Measurements from ENCODE around the gene FRMD4A.
"Not testable (repeated sequence)": the region's sequence is repeated elsewhere in the genome, so short reads cannot be mapped to it uniquely, and the experiment has no call there.

FRMD4A gene

GRCh38 chr10:13915710-13916109, 415.0 kb downstream of the FRMD4A start:
- no peak for DNase-seq (ENCODE audit: low read depth, low spot score)

GRCh38 chr10:13913897-13914296, 416.8 kb downstream of the FRMD4A start:
- DNase-seq (ENCODE audit: low read depth, low spot score), result no peak

GRCh38 chr10:13911821-13912520, 418.8 kb downstream of the FRMD4A start:
- DNase-seq (ENCODE audit: low read depth, low spot score), result no peak

- no peak for DNase-seq (ENCODE audit: low read depth, low spot score)
Observed at GRCh38 chr10:13909516-13910258, 421.0 kb downstream of the FRMD4A start.

- no peak for DNase-seq (ENCODE audit: low read depth, low spot score)
Observed at GRCh38 chr10:13908475-13908874, 422.2 kb downstream of the FRMD4A start.

GRCh38 chr10:13907570-13907969, 423.2 kb downstream of the FRMD4A start:
- no peak for DNase-seq (ENCODE audit: low read depth, low spot score)

GRCh38 chr10:13905281-13905680, 425.4 kb downstream of the FRMD4A start:
- no peak for DNase-seq (ENCODE audit: low read depth, low spot score)

GRCh38 chr10:13904064-13904463, 426.7 kb downstream of the FRMD4A start:
- DNase-seq (ENCODE audit: low read depth, low spot score), result no peak

GRCh38 chr10:13902868-13903587, 427.7 kb downstream of the FRMD4A start:
- no peak for DNase-seq (ENCODE audit: low read depth, low spot score)

GRCh38 chr10:13899941-13900340, 430.8 kb downstream of the FRMD4A start:
- no peak for DNase-seq (ENCODE audit: low read depth, low spot score)

- not testable (repeated sequence) for DNase-seq (ENCODE audit: low read depth, low spot score)
Observed at GRCh38 chr10:13896146-13896545, 434.6 kb downstream of the FRMD4A start.

- no peak for DNase-seq (ENCODE audit: low read depth, low spot score)
Observed at GRCh38 chr10:13894412-13895093, 436.2 kb downstream of the FRMD4A start.

GRCh38 chr10:13893926-13894325, 436.8 kb downstream of the FRMD4A start:
- no peak for DNase-seq (ENCODE audit: low read depth, low spot score)

GRCh38 chr10:13892871-13893270, 437.9 kb downstream of the FRMD4A start:
- no peak for DNase-seq (ENCODE audit: low read depth, low spot score)

- DNase-seq (ENCODE audit: low read depth, low spot score), result no peak
Observed at GRCh38 chr10:13892001-13892491, 438.7 kb downstream of the FRMD4A start.

- DNase-seq (ENCODE audit: low read depth, low spot score), result no peak
Observed at GRCh38 chr10:13891128-13892000, 439.4 kb downstream of the FRMD4A start.

GRCh38 chr10:13890233-13891127, 440.2 kb downstream of the FRMD4A start:
- DNase-seq (ENCODE audit: low read depth, low spot score), result no peak

GRCh38 chr10:13887761-13888160, 443.0 kb downstream of the FRMD4A start:
- no peak for DNase-seq (ENCODE audit: low read depth, low spot score)

- no peak for DNase-seq (ENCODE audit: low read depth, low spot score)
Observed at GRCh38 chr10:13885238-13885990, 445.3 kb downstream of the FRMD4A start.

Data from activated naive CD8-positive, alpha-beta T cell treated with anti-CD3 and anti-CD28 coated beads, Interleukin-2, amount 50 U/mL, for 16 hours (primary cell).